Activated naive CD8-positive, alpha-beta T cell treated with anti-CD3 and anti-CD28 coated beads, Interleukin-2, amount 10 ng/mL, durations not matched to agents 7 days and 5 days (primary cell): Measurements from ENCODE around the gene DOK1. TPM values are rescaled to one million over a fixed set of nuclear protein-coding genes. Genes with fewer than 3 reads are reported as not detected.

Source experiments
- ATAC-seq: fragments of 150-1000 bp; cut with Tn5 transposase; one replicate; pipeline ENCODE4 v1.10.0; 2021; ENCODE audit warnings: low read depth, moderate library complexity
- POLR2A ChIA-PET: fragments of 350-600 bp; sonication (Branson Sonifier 250); formaldehyde crosslinking; loops from one replicate; lab custom pipeline; 2021; ENCODE audit warnings: antibody characterized with exemption; lab: Charles Lee
- DNase-seq: peaks from one replicate; pipeline ENCODE4 v3.0.0; 2021
- H3K27ac Mint-ChIP-seq: one replicate; pipeline ENCODE4 v1.8.0; 2022; ENCODE audit warnings: mild to moderate bottlenecking, mixed read lengths
- H3K27me3 Mint-ChIP-seq: one replicate; pipeline ENCODE4 v1.8.0; 2022; ENCODE audit warnings: mild to moderate bottlenecking, moderate library complexity, mixed read lengths
- H3K36me3 Mint-ChIP-seq: one replicate; pipeline ENCODE4 v1.8.0; 2021; ENCODE audit warnings: mild to moderate bottlenecking, mixed read lengths
- H3K4me1 Mint-ChIP-seq: one replicate; pipeline ENCODE4 v1.8.0; 2021; ENCODE audit warnings: mixed read lengths
- H3K4me3 Mint-ChIP-seq: one replicate; pipeline ENCODE4 v1.8.0; 2022; ENCODE audit warnings: mild to moderate bottlenecking, moderate library complexity, mixed read lengths
- H3K9me3 Mint-ChIP-seq: one replicate; pipeline ENCODE4 v1.8.0; 2021; ENCODE audit warnings: mixed read lengths
- total RNA-seq, 2 experiments: library from RNA; stranded (reverse); gene quantifications; one replicate each; pipeline ENCODE4 v1.2.3, GENCODE V29; 2021

DOK1 gene
- total RNA-seq, 2 experiments from 2014 or later = 37.7 to 38.3 TPM

DNA sequence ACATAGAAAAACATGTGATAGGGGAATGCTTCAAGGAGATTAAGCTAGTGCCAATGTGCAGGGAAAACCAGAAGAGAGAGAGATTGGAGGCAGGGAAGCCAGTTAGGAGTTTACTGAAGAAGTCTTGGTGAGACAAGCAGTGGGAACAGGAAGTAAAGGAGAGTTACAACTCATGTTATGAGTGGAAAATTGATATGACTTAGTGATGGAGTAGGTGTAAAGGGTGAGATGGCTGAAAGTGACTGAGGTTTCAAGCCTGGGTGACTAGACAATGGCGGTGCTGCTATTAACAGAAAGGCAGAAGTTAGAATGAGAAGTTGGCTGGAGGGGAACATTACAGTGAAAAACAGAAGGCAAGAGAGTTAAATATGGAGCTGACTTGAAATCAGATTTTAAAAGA is 16.5 kb downstream of the DOK1 start:
- Mint-ChIP-seq H3K27me3 (no peaks in the 10 kb centered on the region), H3K27ac (no peak overlapping the region), H3K4me1 (peaks cover 33% of the 10 kb centered on the region), H3K4me3 (no peak overlapping the region), H3K36me3 (peaks cover 2% of the 10 kb centered on the region), H3K9me3 (peaks cover 2% of the 10 kb centered on the region)
- POLR2A ChIA-PET = interaction anchor here (2.6 kb wide), 1 partner anchor 13 kb away, joined by 7 read pairs; no protein-coding TSS in a partner anchor
- DNase-seq = no peak
- no peak for ATAC-seq

DNA sequence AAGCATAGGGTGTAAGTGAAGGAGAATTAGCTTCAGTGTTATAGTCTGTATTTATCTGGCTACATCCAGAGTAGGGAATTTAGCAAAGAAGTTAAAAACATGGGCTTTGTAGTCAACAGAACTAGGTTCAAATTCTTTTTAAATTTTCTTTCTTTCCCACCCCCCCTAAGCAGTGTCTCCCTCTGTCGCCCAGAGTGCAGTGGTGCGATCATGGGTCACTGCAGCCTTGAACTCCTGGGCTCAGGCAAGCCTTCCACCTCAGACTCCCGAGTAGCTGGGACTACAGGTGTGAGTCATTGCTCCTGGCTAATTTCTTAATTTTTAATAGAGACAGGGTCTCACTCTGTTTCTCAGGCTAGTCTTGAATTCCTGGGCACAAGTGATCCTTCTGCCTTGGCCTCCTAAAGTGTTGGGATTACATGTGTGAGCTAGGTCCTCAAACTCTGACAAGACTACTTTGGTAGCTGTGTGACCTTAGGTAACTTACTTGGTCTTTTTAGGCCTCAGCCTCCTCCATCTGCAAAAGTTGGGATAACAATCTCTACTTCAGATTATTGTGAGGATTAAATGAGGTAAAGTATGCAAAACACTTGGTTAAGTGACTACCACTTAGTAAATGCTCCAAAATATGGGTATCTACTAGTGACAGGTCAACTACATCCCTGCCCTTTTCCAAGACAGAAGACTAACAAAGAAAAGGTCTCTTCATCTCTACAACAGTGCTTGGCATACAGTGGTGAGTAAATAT is 17.8 kb downstream of the DOK1 start:
- DNase-seq = no peak
- peaks cover 31% of the 10 kb centered on the region for H3K4me1 Mint-ChIP-seq
- no peak for ATAC-seq
- POLR2A ChIA-PET = interaction anchor here (0.8 to 2.6 kb wide), 2 partner anchors 14 to 114 kb away, joined by 3 to 7 read pairs; partner anchors contain the start of gene WBP1
- H3K9me3 Mint-ChIP-seq = peaks cover 2% of the 10 kb centered on the region
- H3K36me3 Mint-ChIP-seq = peaks cover 2% of the 10 kb centered on the region
- H3K27ac Mint-ChIP-seq = no peak overlapping the region
- no peak overlapping the region for H3K4me3 Mint-ChIP-seq
- H3K27me3 Mint-ChIP-seq = no peaks in the 10 kb centered on the region

- DNase-seq (no peak), ATAC-seq (peak; percentile 95)
- POLR2A ChIA-PET = interaction anchor here (0.8 to 2.6 kb wide), 4 partner anchors 10 to 267 kb away, joined by 3 to 7 read pairs (median 4); no protein-coding TSS in a partner anchor
- H3K4me1 Mint-ChIP-seq = peaks cover 27% of the 10 kb centered on the region
- H3K27ac Mint-ChIP-seq = peak overlapping the region; percentile 73
- peak overlapping the region; percentile 69 for H3K4me3 Mint-ChIP-seq
- no peaks in the 10 kb centered on the region for H3K27me3 Mint-ChIP-seq
- H3K36me3 Mint-ChIP-seq = peaks cover 2% of the 10 kb centered on the region
- peaks cover 2% of the 10 kb centered on the region for H3K9me3 Mint-ChIP-seq
These were observed 19.4 kb downstream of the DOK1 start for GRCh38 chr2:74573747-74574562.

DNA sequence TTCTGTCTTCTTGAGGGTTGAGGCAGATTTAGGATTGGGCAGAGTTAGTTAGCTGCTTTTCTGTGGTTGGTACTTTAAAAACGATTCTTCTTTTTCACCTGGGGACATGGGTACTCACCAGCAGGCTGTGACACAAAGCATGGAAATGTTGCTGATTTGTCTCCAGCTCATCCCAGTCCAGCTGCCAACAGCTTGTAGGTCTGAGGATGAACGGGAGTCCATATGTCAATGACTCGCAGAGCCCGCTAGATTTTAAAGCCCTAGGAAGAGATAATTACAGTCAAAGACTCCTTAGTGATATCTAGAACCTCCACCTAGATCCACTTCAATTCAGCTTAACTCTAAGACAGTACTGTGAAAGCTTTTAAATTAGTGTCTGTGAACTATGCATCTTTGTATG is 20.8 kb downstream of the DOK1 start:
- H3K4me3 Mint-ChIP-seq = no peak overlapping the region
- POLR2A ChIA-PET = interaction anchor here (0.8 to 1.0 kb wide), 2 partner anchors 17 to 20 kb away, joined by 3 read pairs; no protein-coding TSS in a partner anchor
- no peak overlapping the region for H3K27ac Mint-ChIP-seq
- H3K36me3 Mint-ChIP-seq = peaks cover 2% of the 10 kb centered on the region
- H3K4me1 Mint-ChIP-seq = peaks cover 27% of the 10 kb centered on the region
- H3K9me3 Mint-ChIP-seq = peaks cover 2% of the 10 kb centered on the region
- ATAC-seq (no peak), DNase-seq (no peak)
- H3K27me3 Mint-ChIP-seq = no peaks in the 10 kb centered on the region

DNA sequence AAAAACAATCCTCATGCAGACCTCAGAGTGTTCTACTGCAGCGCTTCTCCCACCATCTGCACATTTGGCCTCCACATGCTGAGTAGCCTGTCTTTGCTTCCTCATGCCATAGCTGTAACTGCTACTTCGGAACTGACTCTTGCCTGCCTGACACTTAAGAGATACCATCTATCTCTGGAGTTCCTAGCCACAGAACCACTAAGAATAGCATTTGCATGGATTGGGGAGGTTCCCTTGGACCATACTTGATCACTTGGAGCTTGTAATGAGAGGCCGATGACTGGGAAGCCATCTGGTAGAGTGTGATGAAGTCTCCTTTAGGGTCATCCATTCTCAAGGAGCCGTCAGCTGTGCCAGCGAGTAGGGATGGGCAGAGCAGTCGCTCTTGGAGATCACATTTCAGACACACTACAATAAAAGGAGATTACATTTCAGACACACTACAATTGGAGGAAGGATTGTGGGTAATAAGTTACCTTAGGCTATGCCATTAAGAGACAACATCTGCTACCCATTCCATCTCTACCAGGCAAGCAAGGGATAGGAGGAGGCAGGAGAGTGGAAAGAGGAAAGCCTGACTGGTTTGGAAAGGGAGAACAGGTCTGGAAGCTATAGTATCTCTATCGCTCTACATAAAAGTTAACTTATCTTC is 21.8 kb downstream of the DOK1 start:
- Mint-ChIP-seq H3K27me3 (no peaks in the 10 kb centered on the region), H3K27ac (no peak overlapping the region), H3K4me1 (peaks cover 27% of the 10 kb centered on the region), H3K36me3 (peaks cover 2% of the 10 kb centered on the region), H3K9me3 (peaks cover 2% of the 10 kb centered on the region), H3K4me3 (no peak overlapping the region)
- DNase-seq = no peak
- ATAC-seq = no peak
- POLR2A ChIA-PET = interaction anchor here (0.6 kb wide), 1 partner anchor 397 kb away, joined by 3 read pairs; no protein-coding TSS in a partner anchor

DNA sequence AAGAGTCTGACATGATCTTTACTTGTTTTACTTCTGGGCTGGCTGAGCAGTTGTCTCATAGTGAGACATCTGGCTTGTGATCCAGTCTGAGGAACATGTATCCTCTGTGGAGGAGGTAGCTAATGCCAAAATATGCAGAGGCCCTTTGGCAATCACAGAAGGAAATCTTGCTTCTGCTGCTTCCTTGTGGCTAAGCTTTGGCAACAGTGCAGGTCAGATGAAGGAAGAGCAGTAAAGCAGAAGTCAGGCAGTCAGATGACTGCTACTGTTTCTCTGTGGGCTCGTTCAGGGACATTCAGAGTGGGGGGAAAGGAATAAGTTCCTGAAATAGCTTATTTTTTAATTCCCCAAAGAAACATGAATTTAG is 22.3 kb downstream of the DOK1 start:
- Mint-ChIP-seq H3K4me3 (no peak overlapping the region), H3K27ac (no peak overlapping the region), H3K9me3 (peaks cover 2% of the 10 kb centered on the region), H3K27me3 (peaks cover 1% of the 10 kb centered on the region), H3K4me1 (peaks cover 27% of the 10 kb centered on the region), H3K36me3 (peaks cover 2% of the 10 kb centered on the region)
- no peak for ATAC-seq
- POLR2A ChIA-PET = interaction anchor here (0.6 to 1.2 kb wide), 2 partner anchors 25 to 398 kb away, joined by 3 read pairs; no protein-coding TSS in a partner anchor
- no peak for DNase-seq

DNA sequence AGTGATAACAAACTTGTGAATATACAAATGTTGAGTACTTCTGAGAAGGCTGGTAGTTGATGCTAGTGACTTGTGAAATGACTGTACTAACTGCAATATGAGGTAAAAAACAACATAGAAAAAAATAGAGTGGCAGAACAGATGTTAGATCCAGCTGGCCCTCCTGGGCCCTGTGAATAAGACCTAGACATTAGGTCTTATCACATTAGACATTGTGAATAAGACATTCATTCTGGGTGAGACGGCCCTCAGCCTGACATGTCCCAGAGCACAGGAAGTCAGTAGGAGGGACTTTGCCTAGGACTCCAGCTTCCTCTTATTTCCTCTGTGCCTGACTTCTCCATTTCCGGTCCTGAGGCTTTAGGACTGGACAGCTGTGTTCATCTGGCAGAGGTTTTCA is 22.9 kb downstream of the DOK1 start:
- peaks cover 2% of the 10 kb centered on the region for H3K9me3 Mint-ChIP-seq
- POLR2A ChIA-PET = interaction anchor here (1.2 kb wide), 1 partner anchor 25 kb away, joined by 3 read pairs; no protein-coding TSS in a partner anchor
- DNase-seq (no peak), ATAC-seq (no peak)
- peaks cover 27% of the 10 kb centered on the region for H3K4me1 Mint-ChIP-seq
- H3K36me3 Mint-ChIP-seq = peaks cover 2% of the 10 kb centered on the region
- H3K4me3 Mint-ChIP-seq = no peak overlapping the region
- H3K27ac Mint-ChIP-seq = no peak overlapping the region
- peaks cover 5% of the 10 kb centered on the region for H3K27me3 Mint-ChIP-seq

GRCh38 chr2:74578408-74578807 is 23.9 kb downstream of the DOK1 start:
- Mint-ChIP-seq H3K4me1 (peaks cover 28% of the 10 kb centered on the region), H3K27me3 (peaks cover 5% of the 10 kb centered on the region), H3K27ac (no peak overlapping the region), H3K36me3 (peaks cover 2% of the 10 kb centered on the region), H3K9me3 (peaks cover 2% of the 10 kb centered on the region), H3K4me3 (no peak overlapping the region)
- POLR2A ChIA-PET = no interaction called here
- DNase-seq (no peak), ATAC-seq (no peak)

DNA sequence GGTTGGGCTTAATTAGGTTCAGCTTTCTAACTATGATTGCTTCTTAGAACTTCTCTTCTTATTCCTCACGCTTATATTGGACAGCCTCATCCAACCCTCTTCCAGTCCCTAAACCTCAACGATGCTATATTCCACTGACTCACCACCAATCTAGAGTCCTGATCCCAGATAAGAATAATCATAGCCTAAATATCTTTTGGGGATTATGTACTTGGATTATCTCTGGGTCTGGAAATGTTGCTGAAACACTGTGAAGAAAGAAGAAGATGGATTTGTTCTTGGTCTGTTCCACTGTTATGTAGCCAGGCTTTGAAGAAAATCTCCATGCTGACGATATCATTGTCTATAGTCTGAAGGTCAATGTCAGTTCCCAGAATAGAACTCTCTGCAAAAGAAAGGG is 26.9 kb downstream of the DOK1 start:
- Mint-ChIP-seq H3K27me3 (peaks cover 5% of the 10 kb centered on the region), H3K4me3 (no peak overlapping the region), H3K9me3 (no peaks in the 10 kb centered on the region), H3K27ac (no peak overlapping the region), H3K36me3 (no peaks in the 10 kb centered on the region), H3K4me1 (peaks cover 32% of the 10 kb centered on the region)
- DNase-seq (no peak), ATAC-seq (no peak)
- POLR2A ChIA-PET = no interaction called here

- no peak overlapping the region for H3K27ac Mint-ChIP-seq
- no peaks in the 10 kb centered on the region for H3K36me3 Mint-ChIP-seq
- DNase-seq (no peak), ATAC-seq (no peak)
- H3K4me3 Mint-ChIP-seq = no peak overlapping the region
- H3K9me3 Mint-ChIP-seq = no peaks in the 10 kb centered on the region
- H3K4me1 Mint-ChIP-seq = peaks cover 27% of the 10 kb centered on the region
- H3K27me3 Mint-ChIP-seq = peaks cover 5% of the 10 kb centered on the region
- POLR2A ChIA-PET = interaction anchor here (0.6 kb wide), 1 partner anchor 363 kb away, joined by 4 read pairs; no protein-coding TSS in a partner anchor
These were observed 27.7 kb downstream of the DOK1 start for GRCh38 chr2:74582184-74582583.

- H3K36me3 Mint-ChIP-seq = no peaks in the 10 kb centered on the region
- DNase-seq = no peak
- no peak for ATAC-seq
- H3K27me3 Mint-ChIP-seq = peaks cover 6% of the 10 kb centered on the region
- peaks cover 23% of the 10 kb centered on the region for H3K4me1 Mint-ChIP-seq
- H3K4me3 Mint-ChIP-seq = no peak overlapping the region
- H3K27ac Mint-ChIP-seq = peak overlapping the region; percentile 19
- POLR2A ChIA-PET = interaction anchor here (1.8 kb wide), 1 partner anchor 9 kb away, joined by 5 read pairs; no protein-coding TSS in a partner anchor
- H3K9me3 Mint-ChIP-seq = no peaks in the 10 kb centered on the region
These were observed 29.0 kb downstream of the DOK1 start for GRCh38 chr2:74583504-74583903.

GRCh38 chr2:74584088-74584645 is 29.6 kb downstream of the DOK1 start:
- Mint-ChIP-seq H3K9me3 (no peaks in the 10 kb centered on the region), H3K36me3 (no peaks in the 10 kb centered on the region), H3K27ac (no peak overlapping the region), H3K27me3 (peaks cover 13% of the 10 kb centered on the region), H3K4me1 (peaks cover 23% of the 10 kb centered on the region), H3K4me3 (no peak overlapping the region)
- DNase-seq = no peak
- POLR2A ChIA-PET = interaction anchor here (0.6 to 1.8 kb wide), 2 partner anchors 10 to 105 kb away, joined by 3 to 5 read pairs; no protein-coding TSS in a partner anchor
- no peak for ATAC-seq
